ENCODE results near the gene CCR1. TPM values are rescaled to one million over a fixed set of nuclear protein-coding genes. Genes with fewer than 3 reads are reported as not detected.

CCR1 gene
- total RNA-seq, 1 experiment from 2014 or later = 0.10 TPM

- no peak overlapping the region for H3K27ac ChIP-seq (ENCODE audit: low read depth, low read length)
- H3K79me2 ChIP-seq (ENCODE audit: insufficient read depth, low read length) = no peaks in the 10 kb centered on the region
- BruUV-seq (replicated peaks) = no TSS peak
- intact Hi-C loops (cut with micrococcal nuclease) = no loop called here
- H3K9me2 ChIP-seq (ENCODE audit: insufficient read depth) = no peaks in the 10 kb centered on the region
- no peak overlapping the region for H2AFZ ChIP-seq (ENCODE audit: low read depth, low read length, poor library complexity, severe bottlenecking)
- no peak for ATAC-seq
- no peak overlapping the region for H3K4me3 ChIP-seq (replicated peaks in 1 of 2; ENCODE audit: low read depth in 1 of 2, low read length in 2 of 2)
- H3K36me3 ChIP-seq (ENCODE audit: control insufficient read depth in 1 of 2, insufficient read depth in 2 of 2, low read length in 2 of 2) = no peaks in the 10 kb centered on the region
- ChIA-PET RAD21 (ENCODE audit: low non-redundant PET in 1 of 2, low total read pairs in 2 of 2, uncharacterized antibody in 2 of 2, unreplicated experiment in 2 of 2) (no interaction called here), CTCF (no interaction called here), POLR2A (no interaction called here)
- no peak overlapping the region for H3K4me2 ChIP-seq (ENCODE audit: low read length)
- H3K9me3 ChIP-seq (ENCODE audit: control insufficient read depth in 1 of 2, insufficient read depth in 1 of 2, low read depth in 1 of 2, low read length in 2 of 2) = no peaks in the 10 kb centered on the region
- no peaks in the 10 kb centered on the region for H4K20me1 ChIP-seq (ENCODE audit: insufficient read depth)
- TF ChIP-seq POLR2AphosphoS5 (IDR thresholded peaks at IDR 0.05; ENCODE audit: low read depth, low read length) (no peak), EGR1 (IDR thresholded peaks at IDR 0.05; ENCODE audit: low read depth) (no peak), CBX3 (IDR thresholded peaks at IDR 0.05; ENCODE audit: low read depth) (no peak), YY1 (IDR thresholded peaks at IDR 0.05; ENCODE audit: extremely low read depth, insufficient replicate concordance, low read depth, low read length) (no peak), ZNF274 (IDR thresholded peaks at IDR 0.05; ENCODE audit: low read depth, low read length) (no peak), SP1 (IDR thresholded peaks at IDR 0.05; ENCODE audit: low read depth) (no peak), SIN3A (IDR thresholded peaks at IDR 0.05; ENCODE audit: low read depth) (no peak)
- TF ChIP-seq, protein P1, sequence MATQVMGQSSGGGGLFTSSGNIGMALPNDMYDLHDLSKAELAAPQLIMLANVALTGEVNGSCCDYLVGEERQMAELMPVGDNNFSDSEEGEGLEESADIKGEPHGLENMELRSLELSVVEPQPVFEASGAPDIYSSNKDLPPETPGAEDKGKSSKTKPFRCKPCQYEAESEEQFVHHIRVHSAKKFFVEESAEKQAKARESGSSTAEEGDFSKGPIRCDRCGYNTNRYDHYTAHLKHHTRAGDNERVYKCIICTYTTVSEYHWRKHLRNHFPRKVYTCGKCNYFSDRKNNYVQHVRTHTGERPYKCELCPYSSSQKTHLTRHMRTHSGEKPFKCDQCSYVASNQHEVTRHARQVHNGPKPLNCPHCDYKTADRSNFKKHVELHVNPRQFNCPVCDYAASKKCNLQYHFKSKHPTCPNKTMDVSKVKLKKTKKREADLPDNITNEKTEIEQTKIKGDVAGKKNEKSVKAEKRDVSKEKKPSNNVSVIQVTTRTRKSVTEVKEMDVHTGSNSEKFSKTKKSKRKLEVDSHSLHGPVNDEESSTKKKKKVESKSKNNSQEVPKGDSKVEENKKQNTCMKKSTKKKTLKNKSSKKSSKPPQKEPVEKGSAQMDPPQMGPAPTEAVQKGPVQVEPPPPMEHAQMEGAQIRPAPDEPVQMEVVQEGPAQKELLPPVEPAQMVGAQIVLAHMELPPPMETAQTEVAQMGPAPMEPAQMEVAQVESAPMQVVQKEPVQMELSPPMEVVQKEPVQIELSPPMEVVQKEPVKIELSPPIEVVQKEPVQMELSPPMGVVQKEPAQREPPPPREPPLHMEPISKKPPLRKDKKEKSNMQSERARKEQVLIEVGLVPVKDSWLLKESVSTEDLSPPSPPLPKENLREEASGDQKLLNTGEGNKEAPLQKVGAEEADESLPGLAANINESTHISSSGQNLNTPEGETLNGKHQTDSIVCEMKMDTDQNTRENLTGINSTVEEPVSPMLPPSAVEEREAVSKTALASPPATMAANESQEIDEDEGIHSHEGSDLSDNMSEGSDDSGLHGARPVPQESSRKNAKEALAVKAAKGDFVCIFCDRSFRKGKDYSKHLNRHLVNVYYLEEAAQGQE (IDR thresholded peaks at IDR 0.05; ENCODE audit: low read depth) = no peak
- TF ChIP-seq, protein P2, sequence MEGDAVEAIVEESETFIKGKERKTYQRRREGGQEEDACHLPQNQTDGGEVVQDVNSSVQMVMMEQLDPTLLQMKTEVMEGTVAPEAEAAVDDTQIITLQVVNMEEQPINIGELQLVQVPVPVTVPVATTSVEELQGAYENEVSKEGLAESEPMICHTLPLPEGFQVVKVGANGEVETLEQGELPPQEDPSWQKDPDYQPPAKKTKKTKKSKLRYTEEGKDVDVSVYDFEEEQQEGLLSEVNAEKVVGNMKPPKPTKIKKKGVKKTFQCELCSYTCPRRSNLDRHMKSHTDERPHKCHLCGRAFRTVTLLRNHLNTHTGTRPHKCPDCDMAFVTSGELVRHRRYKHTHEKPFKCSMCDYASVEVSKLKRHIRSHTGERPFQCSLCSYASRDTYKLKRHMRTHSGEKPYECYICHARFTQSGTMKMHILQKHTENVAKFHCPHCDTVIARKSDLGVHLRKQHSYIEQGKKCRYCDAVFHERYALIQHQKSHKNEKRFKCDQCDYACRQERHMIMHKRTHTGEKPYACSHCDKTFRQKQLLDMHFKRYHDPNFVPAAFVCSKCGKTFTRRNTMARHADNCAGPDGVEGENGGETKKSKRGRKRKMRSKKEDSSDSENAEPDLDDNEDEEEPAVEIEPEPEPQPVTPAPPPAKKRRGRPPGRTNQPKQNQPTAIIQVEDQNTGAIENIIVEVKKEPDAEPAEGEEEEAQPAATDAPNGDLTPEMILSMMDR (IDR thresholded peaks at IDR 0.05 in 2 of 3, conservative IDR thresholded peaks at IDR 0.05 in 1 of 3; ENCODE audit: borderline replicate concordance in 1 of 3, insufficient read depth in 1 of 3, low read depth in 2 of 3, low read length in 2 of 3) = no peak
- TF ChIP-seq, protein P3, sequence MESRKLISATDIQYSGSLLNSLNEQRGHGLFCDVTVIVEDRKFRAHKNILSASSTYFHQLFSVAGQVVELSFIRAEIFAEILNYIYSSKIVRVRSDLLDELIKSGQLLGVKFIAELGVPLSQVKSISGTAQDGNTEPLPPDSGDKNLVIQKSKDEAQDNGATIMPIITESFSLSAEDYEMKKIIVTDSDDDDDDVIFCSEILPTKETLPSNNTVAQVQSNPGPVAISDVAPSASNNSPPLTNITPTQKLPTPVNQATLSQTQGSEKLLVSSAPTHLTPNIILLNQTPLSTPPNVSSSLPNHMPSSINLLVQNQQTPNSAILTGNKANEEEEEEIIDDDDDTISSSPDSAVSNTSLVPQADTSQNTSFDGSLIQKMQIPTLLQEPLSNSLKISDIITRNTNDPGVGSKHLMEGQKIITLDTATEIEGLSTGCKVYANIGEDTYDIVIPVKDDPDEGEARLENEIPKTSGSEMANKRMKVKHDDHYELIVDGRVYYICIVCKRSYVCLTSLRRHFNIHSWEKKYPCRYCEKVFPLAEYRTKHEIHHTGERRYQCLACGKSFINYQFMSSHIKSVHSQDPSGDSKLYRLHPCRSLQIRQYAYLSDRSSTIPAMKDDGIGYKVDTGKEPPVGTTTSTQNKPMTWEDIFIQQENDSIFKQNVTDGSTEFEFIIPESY (IDR thresholded peaks at IDR 0.05; ENCODE audit: extremely low read depth, insufficient replicate concordance, low read length) = no peak
- no peak for DNase-seq (ENCODE audit: low read depth, low spot score)
- no peaks in the 10 kb centered on the region for H3K4me1 ChIP-seq (ENCODE audit: control insufficient read depth in 1 of 2, insufficient read depth in 2 of 2, low read length in 2 of 2)
- H3K9ac ChIP-seq (ENCODE audit: low read length) = no peak overlapping the region
- H3K27me3 ChIP-seq (ENCODE audit: insufficient read depth, low read length) = peaks cover 5% of the 10 kb centered on the region; the same call in 1 of the 2 replicates
These were observed 23.2 kb upstream of the CCR1 start for GRCh38 chr3:46231323-46231722.

All from HCT116 (cell line).